ENCODE data around the gene CHI3L2.

GRCh38 chr1:111203681-111204200, 23.8 kb upstream of the CHI3L2 start:
- no peak for TF ChIP-seq EZH2 (IDR thresholded peaks at IDR 0.05; ENCODE audit: insufficient read depth, low read length)
- TF ChIP-seq, protein P1, sequence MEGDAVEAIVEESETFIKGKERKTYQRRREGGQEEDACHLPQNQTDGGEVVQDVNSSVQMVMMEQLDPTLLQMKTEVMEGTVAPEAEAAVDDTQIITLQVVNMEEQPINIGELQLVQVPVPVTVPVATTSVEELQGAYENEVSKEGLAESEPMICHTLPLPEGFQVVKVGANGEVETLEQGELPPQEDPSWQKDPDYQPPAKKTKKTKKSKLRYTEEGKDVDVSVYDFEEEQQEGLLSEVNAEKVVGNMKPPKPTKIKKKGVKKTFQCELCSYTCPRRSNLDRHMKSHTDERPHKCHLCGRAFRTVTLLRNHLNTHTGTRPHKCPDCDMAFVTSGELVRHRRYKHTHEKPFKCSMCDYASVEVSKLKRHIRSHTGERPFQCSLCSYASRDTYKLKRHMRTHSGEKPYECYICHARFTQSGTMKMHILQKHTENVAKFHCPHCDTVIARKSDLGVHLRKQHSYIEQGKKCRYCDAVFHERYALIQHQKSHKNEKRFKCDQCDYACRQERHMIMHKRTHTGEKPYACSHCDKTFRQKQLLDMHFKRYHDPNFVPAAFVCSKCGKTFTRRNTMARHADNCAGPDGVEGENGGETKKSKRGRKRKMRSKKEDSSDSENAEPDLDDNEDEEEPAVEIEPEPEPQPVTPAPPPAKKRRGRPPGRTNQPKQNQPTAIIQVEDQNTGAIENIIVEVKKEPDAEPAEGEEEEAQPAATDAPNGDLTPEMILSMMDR (IDR thresholded peaks at IDR 0.05; ENCODE audit: insufficient read depth, low read depth, low read length) = no peak

Measured in astrocyte (in vitro differentiated cells and primary cell).